GM19324 (cell line): ENCODE data around the gene PEX7.
"Not testable (repeated sequence)": the region's sequence is repeated elsewhere in the genome, so short reads cannot be mapped to it uniquely, and the experiment has no call there.

Experiments used
- ATAC-seq: cut with Tn5 transposase; IDR thresholded peaks from one replicate; pipeline ENCODE4 v1.9.1; 2021; ENCODE audit warnings: mild to moderate bottlenecking, moderate library complexity; ENCODE audit not compliant: unreplicated experiment, low FRiP score

The PEX7 gene

DNA sequence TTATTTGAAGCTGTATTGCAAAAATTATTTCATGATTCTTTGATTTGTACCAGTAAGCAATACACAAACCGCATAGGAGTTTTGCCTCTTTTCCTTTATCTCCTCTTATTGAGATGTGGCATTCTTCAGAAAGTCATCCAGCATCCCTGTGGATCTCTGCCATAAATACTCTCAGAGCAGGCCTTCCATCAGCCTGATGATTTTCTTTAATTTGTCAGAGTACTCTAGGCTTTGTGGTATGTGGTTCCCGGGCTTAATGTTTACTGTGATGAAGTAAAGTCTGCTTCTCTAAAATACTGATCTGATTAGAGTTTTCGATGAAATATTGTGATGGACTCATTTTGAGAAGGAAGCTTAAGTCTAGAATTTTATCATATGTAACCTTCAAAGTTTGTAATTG lies 68.6 kb downstream of the PEX7 start:
- ATAC-seq: no peak

DNA sequence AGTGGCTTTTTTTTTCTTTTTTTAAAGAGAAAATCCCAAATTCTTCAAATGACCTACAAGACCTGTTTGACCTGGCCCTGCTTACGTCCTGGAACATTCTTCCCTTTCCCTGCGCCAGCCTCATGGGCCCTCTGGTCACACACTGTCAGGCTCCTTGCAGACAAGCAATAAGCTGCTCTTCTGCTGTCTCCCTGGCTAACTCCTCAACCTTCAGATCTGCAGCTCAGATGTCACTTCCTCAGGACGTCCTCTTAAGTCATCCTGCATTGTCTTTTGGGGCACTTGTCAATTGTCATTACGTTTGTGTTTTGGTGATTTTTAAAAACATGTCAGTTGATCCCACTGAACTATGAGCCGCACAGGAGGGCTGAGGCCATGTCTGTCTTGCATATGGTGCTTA lies 70.8 kb downstream of the PEX7 start:
- ATAC-seq: no peak

- no peak for ATAC-seq
These were observed 73.5 kb downstream of the PEX7 start for GRCh38 chr6:136895901-136896300.

DNA sequence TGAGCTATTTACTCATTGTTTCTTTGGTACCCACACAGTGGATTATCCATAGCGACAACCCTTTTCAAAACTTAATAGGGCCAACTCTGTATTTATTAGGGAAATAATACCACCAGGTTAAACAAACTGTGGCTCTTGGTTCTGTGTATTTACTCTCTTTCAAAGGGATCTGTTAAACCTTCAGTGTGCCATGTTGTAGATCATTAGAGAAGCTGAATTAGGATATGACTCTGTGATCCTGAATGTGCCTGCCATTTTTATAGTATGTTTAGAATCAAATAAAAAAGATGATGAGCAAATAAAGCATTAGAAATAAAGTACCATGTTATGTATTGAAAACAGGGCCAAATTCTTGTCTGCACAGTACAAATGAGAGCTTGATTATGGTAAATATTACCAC lies 74.7 kb downstream of the PEX7 start:
- no peak for ATAC-seq

- no peak for ATAC-seq
These were observed 78.9 kb downstream of the PEX7 start for GRCh38 chr6:136901212-136901784.

DNA sequence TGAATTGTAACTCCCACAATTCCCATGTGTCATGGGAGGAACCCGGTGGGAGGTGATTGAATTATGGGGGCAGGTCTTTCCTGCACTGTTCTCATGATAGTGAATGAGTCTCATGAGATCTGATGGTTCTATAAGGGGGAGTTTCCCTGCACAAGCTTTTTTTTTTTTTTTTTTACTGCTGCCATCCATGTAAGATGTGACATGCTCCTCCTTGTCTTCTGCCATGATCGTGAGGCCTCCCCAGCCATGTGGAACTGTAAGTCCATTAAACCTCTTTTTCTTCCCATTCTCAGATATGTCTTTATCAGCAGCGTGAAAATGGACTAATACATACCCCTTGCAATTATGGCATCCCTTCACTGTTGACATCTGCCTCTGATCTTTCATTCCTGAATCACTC lies 82.1 kb downstream of the PEX7 start:
- ATAC-seq: not testable (repeated sequence)

DNA sequence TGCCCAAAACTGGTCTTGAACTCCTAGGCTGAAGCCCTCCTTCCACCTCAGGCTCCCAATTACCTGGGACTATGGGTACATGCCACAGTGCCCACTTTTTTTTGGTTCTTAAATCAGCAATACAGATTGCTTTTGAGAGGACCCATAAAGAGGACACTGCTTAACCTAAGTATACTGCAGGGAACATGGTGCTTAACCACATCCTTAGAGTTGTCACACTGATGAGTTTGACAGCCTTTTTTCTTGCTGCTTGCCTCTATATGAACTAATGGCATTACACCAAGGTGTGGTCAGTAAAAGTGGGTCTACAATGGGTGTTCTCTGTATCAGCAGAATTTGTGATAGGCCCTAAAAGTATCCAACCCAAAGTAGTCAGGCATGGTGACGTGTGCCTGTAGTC lies 92.6 kb downstream of the PEX7 start:
- no peak for ATAC-seq

DNA sequence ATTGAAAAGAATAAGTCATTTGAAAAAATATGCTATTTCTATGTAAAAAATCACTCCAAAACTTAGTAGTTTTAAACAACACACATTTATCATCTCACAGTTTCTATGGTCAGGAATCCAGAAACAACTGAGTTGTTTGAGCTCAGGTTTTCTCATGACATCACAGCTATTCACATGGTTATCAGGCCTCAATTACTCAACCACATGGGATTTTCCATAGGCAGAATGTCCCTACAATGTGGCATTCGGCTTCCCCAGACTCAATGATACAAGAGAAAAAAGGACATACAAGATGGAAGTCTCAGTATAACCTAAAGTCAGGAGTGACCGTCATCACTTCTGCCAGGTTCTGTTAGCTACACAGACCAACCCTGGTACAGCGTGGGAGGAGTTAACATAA lies 96.3 kb downstream of the PEX7 start:
- no peak for ATAC-seq

DNA sequence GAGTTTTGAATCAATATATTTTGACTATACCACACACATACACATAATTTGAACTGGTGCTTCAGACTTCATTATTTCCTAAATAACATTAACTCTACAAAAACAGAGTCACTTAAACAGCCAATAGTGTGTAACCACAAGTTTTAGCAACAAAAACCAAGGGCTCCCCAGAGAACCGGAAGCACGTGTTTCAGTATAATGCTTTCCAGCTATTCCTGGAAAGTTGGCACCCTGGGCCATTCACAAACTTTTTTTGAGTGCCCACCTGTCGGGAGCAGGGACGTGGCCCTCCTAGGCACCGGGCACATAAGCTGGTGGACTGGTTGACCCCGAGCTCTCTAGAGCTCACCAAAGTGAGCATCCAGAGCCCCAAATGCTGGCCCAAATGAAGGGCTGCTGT lies 97.8 kb downstream of the PEX7 start:
- no peak for ATAC-seq

- ATAC-seq: no peak
These were observed 98.4 kb downstream of the PEX7 start for GRCh38 chr6:136920671-136921380.

- no peak for ATAC-seq
These were observed 99.1 kb downstream of the PEX7 start for GRCh38 chr6:136921381-136921935.

DNA sequence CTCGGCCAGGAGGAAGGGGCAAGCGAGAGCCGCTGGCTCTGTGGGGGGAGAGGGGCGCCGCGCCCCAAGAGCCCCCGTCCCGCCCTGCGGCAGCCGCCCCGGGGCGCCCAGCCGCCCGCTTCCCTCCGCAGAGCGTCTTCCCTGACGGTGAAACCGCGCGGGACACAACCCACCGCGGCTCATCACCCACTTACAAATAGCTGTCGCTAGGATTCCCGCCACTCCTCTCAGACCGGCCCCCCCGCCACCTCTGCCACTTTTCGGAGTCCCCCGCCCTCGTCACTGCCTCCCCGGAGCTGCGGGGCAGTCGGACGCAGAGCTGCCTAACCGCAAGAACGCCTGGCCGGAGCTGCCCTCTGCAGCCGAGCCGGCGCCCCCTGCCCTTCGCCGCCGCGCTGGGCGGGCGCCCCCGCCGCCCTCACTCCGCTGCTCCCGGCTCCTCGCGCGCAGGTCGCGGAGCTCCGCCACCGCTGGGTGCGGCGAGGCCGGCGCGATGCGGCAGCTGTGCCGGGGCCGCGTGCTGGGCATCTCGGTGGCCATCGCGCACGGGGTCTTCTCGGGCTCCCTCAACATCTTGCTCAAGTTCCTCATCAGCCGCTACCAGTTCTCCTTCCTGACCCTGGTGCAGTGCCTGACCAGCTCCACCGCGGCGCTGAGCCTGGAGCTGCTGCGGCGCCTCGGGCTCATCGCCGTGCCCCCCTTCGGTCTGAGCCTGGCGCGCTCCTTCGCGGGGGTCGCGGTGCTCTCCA lies 99.7 kb downstream of the PEX7 start, which contains the start of gene SLC35D3:
Gene SLC35D3, plus strand, starts transcription at position 366 of the 749 bp plus-strand sequence. Its CDS starts 128 bp downstream, at position 494.
- no peak for ATAC-seq

DNA sequence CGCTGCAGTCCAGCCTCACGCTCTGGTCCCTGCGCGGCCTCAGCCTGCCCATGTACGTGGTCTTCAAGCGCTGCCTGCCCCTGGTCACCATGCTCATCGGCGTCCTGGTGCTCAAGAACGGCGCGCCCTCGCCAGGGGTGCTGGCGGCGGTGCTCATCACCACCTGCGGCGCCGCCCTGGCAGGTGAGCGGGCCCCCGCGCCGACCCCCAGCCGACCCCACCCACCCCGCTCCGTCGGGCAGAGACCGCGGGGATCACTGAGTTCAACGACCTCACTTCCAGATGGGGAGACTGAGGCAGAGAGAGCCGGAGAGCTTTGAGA lies 100.3 kb downstream of the PEX7 start:
- ATAC-seq: no peak

DNA sequence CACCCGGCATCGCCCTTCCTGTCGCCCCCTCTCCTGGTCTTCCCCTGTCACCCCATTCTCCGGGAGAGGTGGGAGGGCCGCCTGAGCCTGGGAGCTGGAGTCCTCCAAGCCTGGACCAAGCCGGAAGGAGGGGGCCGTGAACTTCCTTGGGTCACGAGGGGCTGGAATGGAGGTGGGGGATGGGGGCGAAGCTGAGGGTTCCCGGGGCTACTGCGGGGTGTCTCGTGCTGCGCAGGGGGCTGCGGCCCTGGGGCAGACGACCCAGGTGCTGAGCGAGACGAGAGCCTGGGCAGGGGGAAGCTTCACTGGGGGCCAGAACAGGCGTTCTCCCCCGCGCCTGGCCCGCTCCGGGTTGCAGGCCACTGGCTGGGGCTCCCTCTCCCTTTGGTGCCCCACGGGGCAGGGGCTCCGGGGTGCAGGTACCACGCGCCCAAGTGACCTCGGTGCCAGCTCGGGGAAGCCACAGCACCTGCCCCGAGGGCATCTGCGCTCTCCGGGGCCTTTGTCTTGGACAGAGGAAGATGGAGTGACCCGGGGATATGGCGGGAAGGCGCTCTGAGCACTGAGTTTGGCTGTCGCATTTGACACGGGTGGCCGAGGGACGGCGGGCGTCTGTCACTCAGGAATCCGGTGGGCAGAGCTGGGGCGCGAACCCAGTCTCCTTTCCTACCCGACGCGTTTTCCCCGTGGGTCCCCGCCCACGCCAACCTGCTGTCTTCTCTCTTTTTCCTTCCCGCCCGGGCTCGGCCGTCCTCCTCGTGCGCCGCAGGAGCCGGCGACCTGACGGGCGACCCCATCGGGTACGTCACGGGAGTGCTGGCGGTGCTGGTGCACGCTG lies 100.9 kb downstream of the PEX7 start:
- no peak for ATAC-seq

DNA sequence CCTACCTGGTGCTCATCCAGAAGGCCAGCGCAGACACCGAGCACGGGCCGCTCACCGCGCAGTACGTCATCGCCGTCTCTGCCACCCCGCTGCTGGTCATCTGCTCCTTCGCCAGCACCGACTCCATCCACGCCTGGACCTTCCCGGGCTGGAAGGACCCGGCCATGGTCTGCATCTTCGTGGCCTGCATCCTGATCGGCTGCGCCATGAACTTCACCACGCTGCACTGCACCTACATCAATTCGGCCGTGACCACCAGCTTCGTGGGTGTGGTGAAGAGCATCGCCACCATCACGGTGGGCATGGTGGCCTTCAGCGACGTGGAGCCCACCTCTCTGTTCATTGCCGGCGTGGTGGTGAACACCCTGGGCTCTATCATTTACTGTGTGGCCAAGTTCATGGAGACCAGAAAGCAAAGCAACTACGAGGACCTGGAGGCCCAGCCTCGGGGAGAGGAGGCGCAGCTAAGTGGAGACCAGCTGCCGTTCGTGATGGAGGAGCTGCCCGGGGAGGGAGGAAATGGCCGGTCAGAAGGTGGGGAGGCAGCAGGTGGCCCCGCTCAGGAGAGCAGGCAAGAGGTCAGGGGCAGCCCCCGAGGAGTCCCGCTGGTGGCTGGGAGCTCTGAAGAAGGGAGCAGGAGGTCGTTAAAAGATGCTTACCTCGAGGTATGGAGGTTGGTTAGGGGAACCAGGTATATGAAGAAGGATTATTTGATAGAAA lies 101.7 kb downstream of the PEX7 start:
- no peak for ATAC-seq

GRCh38 chr6:136926383-136926782 lies 104.0 kb downstream of the PEX7 start:
- no peak for ATAC-seq

DNA sequence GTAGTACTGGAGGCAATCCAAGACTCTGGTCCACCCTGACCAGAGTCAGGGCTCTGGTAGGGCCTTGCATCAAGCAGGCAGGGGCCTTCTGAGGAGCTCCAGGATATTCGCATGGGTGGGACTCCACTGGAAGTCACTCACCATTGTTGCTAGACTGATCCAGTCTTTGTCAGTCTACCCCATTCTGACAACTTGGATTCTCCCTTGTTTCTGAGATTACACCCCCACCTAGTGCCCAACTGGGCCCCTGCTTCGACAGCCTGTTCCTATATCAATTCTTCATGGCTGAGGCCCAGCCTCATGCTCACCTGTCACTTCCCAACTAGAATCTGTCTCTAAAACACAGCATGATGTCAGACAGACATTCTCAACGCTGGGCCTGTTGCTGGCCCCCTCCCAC lies 104.9 kb downstream of the PEX7 start:
- ATAC-seq: no peak

DNA sequence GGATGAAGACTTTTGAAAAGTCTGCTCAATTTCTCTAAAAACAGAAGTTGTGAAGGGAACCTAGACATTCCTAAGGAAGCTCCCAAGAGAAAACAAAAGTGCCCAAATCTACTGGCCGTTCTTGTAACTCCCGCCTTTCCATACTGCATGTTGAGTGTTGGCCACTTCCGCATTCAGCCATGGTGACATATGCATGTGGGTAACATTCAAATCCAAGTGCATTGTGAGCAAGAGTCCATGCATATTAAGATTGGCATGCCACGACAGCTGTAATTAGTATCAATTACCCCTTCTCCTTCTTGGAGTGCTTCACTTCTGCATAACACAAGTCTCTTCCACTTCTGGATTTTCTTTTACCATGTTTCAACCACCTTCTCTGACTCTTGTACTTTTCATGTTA lies 108.1 kb downstream of the PEX7 start:
- no peak for ATAC-seq

- no peak for ATAC-seq
These were observed 110.2 kb downstream of the PEX7 start for GRCh38 chr6:136932599-136932998.

- no peak for ATAC-seq
These were observed 122.7 kb downstream of the PEX7 start for GRCh38 chr6:136945072-136945471.
